ENCODE measurements around the gene SUZ12. TPM values are rescaled to one million over a fixed set of nuclear protein-coding genes. Genes with fewer than 3 reads are reported as not detected.

Gene SUZ12
- total RNA-seq, 1 donor from 2014 or later, result 17.4 TPM

- no peak for TF ChIP-seq CTCF (IDR thresholded peaks at IDR 0.05; ENCODE audit: insufficient read depth, low read length, severe bottlenecking)
- H3K36me3 ChIP-seq (ENCODE audit: control insufficient read depth, insufficient read depth, low read length), result no peaks in the 10 kb centered on the region
- peak overlapping the region; percentile 72 for H3K4me3 ChIP-seq (ENCODE audit: low read depth, low read length)
- FAIRE-seq (no peak), DNase-seq (ENCODE audit: low read depth) (peak; percentile 20)
- H3K27me3 ChIP-seq (ENCODE audit: control insufficient read depth, insufficient read depth, low read length), result no peaks in the 10 kb centered on the region
These were observed 70.9 kb downstream of the SUZ12 start for GRCh38 chr17:32007463-32008298.

GRCh38 chr17:32009262-32009542 is 72.4 kb downstream of the SUZ12 start:
- DNase-seq (ENCODE audit: low read depth) (no peak), FAIRE-seq (no peak)
- H3K36me3 ChIP-seq (ENCODE audit: control insufficient read depth, insufficient read depth, low read length), result no peaks in the 10 kb centered on the region
- no peaks in the 10 kb centered on the region for H3K27me3 ChIP-seq (ENCODE audit: control insufficient read depth, insufficient read depth, low read length)
- no peak for TF ChIP-seq CTCF (IDR thresholded peaks at IDR 0.05; ENCODE audit: insufficient read depth, low read length, severe bottlenecking)
- no peak overlapping the region for H3K4me3 ChIP-seq (ENCODE audit: low read depth, low read length)

GRCh38 chr17:32010114-32010513 is 73.3 kb downstream of the SUZ12 start:
- DNase-seq (ENCODE audit: low read depth), result no peak
- H3K4me3 ChIP-seq (ENCODE audit: low read depth, low read length), result no peak overlapping the region
- FAIRE-seq, result no peak
- H3K27me3 ChIP-seq (ENCODE audit: control insufficient read depth, insufficient read depth, low read length), result no peaks in the 10 kb centered on the region
- no peaks in the 10 kb centered on the region for H3K36me3 ChIP-seq (ENCODE audit: control insufficient read depth, insufficient read depth, low read length)
- TF ChIP-seq CTCF (IDR thresholded peaks at IDR 0.05; ENCODE audit: insufficient read depth, low read length, severe bottlenecking), result no peak

- TF ChIP-seq CTCF (IDR thresholded peaks at IDR 0.05; ENCODE audit: insufficient read depth, low read length, severe bottlenecking), result no peak
- H3K36me3 ChIP-seq (ENCODE audit: control insufficient read depth, insufficient read depth, low read length), result no peaks in the 10 kb centered on the region
- no peak overlapping the region for H3K4me3 ChIP-seq (ENCODE audit: low read depth, low read length)
- DNase-seq (ENCODE audit: low read depth), result peak; percentile 93
- H3K27me3 ChIP-seq (ENCODE audit: control insufficient read depth, insufficient read depth, low read length), result no peaks in the 10 kb centered on the region
- no peak for FAIRE-seq
These were observed 78.6 kb downstream of the SUZ12 start for GRCh38 chr17:32015245-32016013.

GRCh38 chr17:32016231-32016630 is 79.4 kb downstream of the SUZ12 start:
- DNase-seq (ENCODE audit: low read depth) (no peak), FAIRE-seq (no peak)
- Histone ChIP-seq H3K27me3 (ENCODE audit: control insufficient read depth, insufficient read depth, low read length) (no peaks in the 10 kb centered on the region), H3K36me3 (ENCODE audit: control insufficient read depth, insufficient read depth, low read length) (no peaks in the 10 kb centered on the region), H3K4me3 (ENCODE audit: low read depth, low read length) (no peak overlapping the region)
- TF ChIP-seq CTCF (IDR thresholded peaks at IDR 0.05; ENCODE audit: insufficient read depth, low read length, severe bottlenecking), result no peak

All from bronchial epithelial cell (primary cell).